ENCODE measurements around the gene MIA2. TPM values are rescaled to one million over a fixed set of nuclear protein-coding genes. Genes with fewer than 3 reads are reported as not detected.

The MIA2 gene, protein sequence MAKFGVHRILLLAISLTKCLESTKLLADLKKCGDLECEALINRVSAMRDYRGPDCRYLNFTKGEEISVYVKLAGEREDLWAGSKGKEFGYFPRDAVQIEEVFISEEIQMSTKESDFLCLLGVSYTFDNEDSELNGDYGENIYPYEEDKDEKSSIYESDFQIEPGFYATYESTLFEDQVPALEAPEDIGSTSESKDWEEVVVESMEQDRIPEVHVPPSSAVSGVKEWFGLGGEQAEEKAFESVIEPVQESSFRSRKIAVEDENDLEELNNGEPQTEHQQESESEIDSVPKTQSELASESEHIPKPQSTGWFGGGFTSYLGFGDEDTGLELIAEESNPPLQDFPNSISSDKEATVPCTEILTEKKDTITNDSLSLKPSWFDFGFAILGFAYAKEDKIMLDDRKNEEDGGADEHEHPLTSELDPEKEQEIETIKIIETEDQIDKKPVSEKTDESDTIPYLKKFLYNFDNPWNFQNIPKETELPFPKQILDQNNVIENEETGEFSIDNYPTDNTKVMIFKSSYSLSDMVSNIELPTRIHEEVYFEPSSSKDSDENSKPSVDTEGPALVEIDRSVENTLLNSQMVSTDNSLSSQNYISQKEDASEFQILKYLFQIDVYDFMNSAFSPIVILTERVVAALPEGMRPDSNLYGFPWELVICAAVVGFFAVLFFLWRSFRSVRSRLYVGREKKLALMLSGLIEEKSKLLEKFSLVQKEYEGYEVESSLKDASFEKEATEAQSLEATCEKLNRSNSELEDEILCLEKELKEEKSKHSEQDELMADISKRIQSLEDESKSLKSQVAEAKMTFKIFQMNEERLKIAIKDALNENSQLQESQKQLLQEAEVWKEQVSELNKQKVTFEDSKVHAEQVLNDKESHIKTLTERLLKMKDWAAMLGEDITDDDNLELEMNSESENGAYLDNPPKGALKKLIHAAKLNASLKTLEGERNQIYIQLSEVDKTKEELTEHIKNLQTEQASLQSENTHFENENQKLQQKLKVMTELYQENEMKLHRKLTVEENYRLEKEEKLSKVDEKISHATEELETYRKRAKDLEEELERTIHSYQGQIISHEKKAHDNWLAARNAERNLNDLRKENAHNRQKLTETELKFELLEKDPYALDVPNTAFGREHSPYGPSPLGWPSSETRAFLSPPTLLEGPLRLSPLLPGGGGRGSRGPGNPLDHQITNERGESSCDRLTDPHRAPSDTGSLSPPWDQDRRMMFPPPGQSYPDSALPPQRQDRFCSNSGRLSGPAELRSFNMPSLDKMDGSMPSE (N-terminal part only)
- total RNA-seq: 10 to 100 TPM; 19.5 to 37.0 (median 23.3) TPM

DNA sequence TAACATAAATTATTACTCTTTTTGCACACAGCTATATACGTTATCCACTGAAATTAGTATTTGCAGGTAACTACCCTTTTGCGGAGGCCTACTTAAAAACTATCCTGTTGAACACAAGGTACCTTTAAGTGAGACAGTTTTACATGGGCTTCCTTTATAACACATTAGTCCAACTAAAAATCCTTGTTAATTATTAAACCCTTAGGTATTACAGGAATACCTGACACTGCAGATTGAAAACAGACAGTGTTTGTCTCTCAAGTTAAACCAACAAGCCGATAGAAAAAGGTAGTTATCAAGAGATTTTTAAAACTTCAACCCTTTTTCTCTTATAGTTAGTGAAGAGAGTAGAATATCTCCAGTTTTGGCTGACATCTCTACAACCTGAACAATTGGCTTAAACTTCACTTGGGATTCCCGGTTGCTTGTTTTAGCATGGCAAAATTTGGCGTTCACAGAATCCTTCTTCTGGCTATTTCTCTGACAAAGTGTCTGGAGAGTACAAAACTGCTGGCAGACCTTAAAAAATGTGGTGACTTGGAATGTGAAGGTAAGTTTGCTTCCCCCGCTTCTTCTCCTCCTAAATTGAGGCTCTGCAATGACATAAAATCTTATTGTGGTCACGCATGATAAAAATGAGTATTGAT, at the start of gene MIA2:
TSS of gene MIA2 (plus strand) at position 236 of the 647 bp plus-strand sequence. CDS start at position 436, 200 bp downstream.
- Histone ChIP-seq H3K4me3 (no peak within 1 kb of the TSS), H3K36me3 (no peaks in the 10 kb centered on the region), H3K27me3 (no peaks in the 10 kb centered on the region), H3K9me3 (no peaks in the 10 kb centered on the region), H3K4me1 (no peaks in the 10 kb centered on the region), H3K27ac (no peak within 1 kb of the TSS)
- TF ChIP-seq, protein P1, sequence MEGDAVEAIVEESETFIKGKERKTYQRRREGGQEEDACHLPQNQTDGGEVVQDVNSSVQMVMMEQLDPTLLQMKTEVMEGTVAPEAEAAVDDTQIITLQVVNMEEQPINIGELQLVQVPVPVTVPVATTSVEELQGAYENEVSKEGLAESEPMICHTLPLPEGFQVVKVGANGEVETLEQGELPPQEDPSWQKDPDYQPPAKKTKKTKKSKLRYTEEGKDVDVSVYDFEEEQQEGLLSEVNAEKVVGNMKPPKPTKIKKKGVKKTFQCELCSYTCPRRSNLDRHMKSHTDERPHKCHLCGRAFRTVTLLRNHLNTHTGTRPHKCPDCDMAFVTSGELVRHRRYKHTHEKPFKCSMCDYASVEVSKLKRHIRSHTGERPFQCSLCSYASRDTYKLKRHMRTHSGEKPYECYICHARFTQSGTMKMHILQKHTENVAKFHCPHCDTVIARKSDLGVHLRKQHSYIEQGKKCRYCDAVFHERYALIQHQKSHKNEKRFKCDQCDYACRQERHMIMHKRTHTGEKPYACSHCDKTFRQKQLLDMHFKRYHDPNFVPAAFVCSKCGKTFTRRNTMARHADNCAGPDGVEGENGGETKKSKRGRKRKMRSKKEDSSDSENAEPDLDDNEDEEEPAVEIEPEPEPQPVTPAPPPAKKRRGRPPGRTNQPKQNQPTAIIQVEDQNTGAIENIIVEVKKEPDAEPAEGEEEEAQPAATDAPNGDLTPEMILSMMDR (IDR thresholded peaks at IDR 0.05): no peak
- no peak for TF ChIP-seq POLR2AphosphoS5 (IDR thresholded peaks at IDR 0.05)
- TF ChIP-seq POLR2A (IDR thresholded peaks at IDR 0.05): no peak
- DNase-seq (ENCODE audit: low spot score in 2 of 2): no peak
- intact Hi-C loops (cut with DNase I; ENCODE audit: low total_unique reads): no loop called here

DNA sequence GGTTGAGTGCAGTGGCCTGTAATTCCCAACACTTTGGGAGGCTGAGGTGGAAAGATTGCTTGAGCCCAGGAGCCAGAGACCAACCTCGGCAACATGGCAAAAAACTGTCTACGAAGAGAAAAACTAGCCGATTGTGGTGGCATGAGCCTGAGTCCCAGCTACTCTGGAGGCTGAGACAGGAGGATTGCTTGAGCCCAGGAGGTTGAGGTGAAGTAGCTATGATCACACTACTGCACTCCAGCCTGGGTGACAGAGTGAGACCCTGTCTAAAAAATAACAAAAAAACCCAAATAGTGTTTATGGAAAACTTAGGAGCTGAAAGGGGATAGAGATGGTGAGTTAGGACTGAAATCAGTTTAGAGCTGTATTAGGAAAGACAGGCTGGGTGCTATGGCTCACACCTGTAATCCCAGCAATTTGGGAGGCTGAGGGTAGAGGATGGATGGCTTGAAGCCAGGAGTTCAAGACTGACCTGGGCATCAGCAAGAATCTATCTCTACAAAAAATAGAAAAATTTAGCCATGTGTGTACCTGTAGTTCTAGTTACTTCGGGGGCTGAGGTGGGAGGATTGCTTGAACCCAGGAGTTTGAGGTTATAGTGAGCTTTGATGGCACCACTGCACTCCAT, 49.0 kb upstream of the MIA2 start:
- no peak for DNase-seq (ENCODE audit: low spot score in 2 of 2)
- no peak for TF ChIP-seq POLR2A (IDR thresholded peaks at IDR 0.05)
- TF ChIP-seq POLR2AphosphoS5 (IDR thresholded peaks at IDR 0.05): no peak
- TF ChIP-seq, protein P1 (IDR thresholded peaks at IDR 0.05): no peak
- Histone ChIP-seq H3K27ac (no peak overlapping the region), H3K27me3 (no peaks in the 10 kb centered on the region), H3K36me3 (no peaks in the 10 kb centered on the region), H3K9me3 (no peaks in the 10 kb centered on the region), H3K4me1 (no peaks in the 10 kb centered on the region), H3K4me3 (no peak overlapping the region)
- intact Hi-C loops (cut with DNase I; ENCODE audit: low total_unique reads): no loop called here

DNA sequence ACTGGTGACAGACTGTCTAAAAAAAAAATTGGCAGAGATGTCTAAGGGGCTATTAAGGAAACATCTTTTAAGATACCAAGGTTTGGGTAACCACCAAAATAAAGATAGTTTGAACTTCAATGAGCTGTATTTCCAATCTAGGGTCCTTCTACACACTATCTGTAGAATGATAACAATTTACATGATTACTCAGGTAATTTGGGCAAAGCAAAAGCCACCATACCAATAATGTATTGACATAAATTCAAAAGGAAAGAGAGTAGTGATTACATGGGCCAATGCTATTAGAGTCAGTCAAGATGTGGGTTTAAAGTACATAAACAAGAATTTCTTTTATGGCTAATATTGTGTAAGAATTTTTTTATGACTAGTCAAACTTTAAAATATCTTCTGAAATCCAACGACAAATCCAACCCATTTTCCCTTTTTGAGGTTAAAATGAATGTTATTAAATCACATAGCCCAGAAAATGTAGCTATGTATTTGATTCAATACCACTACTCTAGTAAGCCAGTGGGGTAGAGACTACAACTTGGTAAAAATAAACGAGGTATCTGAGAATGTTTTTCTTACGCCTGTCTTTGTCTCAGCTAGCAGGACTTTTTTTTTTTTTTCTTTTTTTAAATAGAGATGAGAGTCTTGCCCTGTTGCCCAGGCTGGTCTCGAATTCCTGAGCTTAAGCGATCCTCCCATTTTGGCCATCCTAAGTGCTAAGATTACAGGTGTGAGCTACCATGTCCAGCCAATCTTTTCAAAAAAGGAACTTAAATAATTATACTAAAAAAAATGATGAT, 48.3 kb upstream of the MIA2 start:
- Histone ChIP-seq H3K4me3 (no peak overlapping the region), H3K27ac (no peak overlapping the region), H3K9me3 (no peaks in the 10 kb centered on the region), H3K4me1 (no peaks in the 10 kb centered on the region), H3K27me3 (no peaks in the 10 kb centered on the region), H3K36me3 (no peaks in the 10 kb centered on the region)
- DNase-seq (ENCODE audit: low spot score in 2 of 2): no peak
- TF ChIP-seq POLR2AphosphoS5 (IDR thresholded peaks at IDR 0.05) (no peak), POLR2A (IDR thresholded peaks at IDR 0.05) (no peak)
- TF ChIP-seq, protein P1 (IDR thresholded peaks at IDR 0.05): no peak
- intact Hi-C loops (cut with DNase I; ENCODE audit: low total_unique reads): no loop called here

DNA sequence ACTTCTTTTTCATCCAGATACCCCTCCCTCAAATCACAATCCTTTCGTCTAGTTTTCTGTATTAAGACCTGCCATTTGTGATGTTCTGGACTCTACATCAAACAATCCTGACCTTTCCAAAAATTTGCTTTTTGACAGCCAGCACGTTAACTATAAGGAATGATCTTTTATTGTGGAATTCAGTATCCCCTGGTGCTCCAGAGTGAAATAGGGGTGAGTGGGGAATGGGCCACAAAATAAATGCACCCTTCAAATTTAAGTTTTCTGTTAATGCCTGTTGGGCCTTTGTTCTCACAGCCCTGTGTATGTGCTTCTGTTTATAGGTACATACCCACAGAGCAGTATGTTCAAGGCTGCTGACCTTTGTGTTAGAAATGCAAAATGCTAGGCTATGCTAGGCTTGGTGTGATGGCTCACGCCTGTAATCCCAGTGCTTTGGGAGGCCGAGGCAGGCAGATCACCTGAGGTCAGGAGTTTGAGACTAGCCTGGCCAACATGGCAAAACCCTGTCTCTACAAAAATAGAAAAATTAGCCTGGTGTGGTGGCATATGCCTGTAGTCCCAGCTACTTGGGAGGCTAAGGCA, 46.7 kb upstream of the MIA2 start:
- H3K36me3 ChIP-seq: no peaks in the 10 kb centered on the region
- intact Hi-C loops (cut with DNase I; ENCODE audit: low total_unique reads): no loop called here
- TF ChIP-seq POLR2A (IDR thresholded peaks at IDR 0.05) (no peak), POLR2AphosphoS5 (IDR thresholded peaks at IDR 0.05) (no peak)
- TF ChIP-seq, protein P1 (IDR thresholded peaks at IDR 0.05): no peak

More for the DNA sequence above, 46.7 kb upstream of the MIA2 start:
- no peak overlapping the region for H3K4me3 ChIP-seq
- no peak for DNase-seq (ENCODE audit: low spot score in 2 of 2)
- no peaks in the 10 kb centered on the region for H3K4me1 ChIP-seq
- H3K9me3 ChIP-seq: no peaks in the 10 kb centered on the region
- H3K27me3 ChIP-seq: no peaks in the 10 kb centered on the region
- no peak overlapping the region for H3K27ac ChIP-seq
